GM18861 (cell line): ENCODE results near the gene GALNT12.

Experiments
- ATAC-seq: cut with Tn5 transposase; IDR thresholded peaks from one replicate; pipeline ENCODE4 v1.9.1; 2021; ENCODE audit not compliant: unreplicated experiment

GALNT12 gene

DNA sequence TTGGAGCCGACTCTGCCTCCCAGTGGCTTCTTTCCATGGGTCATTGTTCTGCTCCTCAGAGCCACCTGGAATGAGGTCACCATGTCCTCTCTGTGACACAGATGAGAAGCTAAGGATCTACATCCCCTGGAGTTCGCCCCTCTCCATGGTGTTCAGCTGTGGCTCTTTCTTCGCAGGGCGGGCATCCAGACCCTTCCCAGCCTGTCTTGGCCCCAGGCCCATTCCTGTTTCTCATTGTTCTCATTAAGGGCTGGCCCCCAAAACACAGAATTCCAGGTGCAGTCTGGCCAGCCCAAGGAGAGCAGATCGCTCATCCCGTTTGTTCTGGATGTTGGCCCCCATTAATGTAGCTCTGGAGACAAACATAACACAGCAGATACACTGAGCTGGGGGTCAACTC lies 69.8 kb downstream of the GALNT12 start:
- ATAC-seq, result no peak

DNA sequence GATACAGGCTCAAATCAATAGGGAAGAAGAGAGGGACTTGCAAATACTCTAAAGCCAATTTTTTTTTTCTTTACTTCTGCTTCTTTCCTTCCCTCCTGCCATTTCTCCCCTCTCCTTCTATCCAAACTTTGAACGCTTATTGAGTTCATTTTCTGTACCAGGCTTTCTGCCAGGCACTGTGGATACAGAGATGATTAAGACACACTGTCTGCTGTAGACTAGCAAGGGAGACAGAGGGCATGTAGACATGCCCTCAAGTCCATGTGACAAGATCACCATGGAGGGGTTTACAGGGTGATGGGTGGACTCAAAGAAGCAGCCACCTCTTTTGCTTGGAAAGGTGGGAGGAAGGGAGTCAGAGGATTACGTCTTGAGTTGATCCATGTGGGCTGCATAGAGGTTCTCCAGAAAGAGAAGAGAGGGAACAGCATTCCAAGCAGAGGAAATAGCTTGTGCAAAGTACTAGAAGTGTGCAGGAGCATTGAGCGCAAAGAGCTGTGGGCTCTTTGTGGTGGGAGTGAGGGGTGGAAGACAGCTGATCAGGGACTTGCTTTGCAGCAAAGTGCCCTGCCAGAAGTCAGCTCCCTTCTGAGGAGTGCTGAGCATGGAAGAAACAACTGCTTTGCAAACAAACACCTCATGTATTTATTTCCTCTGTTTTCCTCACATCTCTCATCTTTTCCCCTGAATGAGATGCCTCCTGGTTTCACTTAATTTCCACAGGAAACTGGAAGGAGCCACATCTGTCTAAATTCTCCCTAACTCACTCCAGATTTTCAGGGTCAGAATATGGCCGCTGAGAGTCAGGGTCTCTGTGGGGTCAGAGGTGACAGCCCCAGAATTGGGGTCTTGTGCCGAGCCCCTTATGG lies 71.9 kb downstream of the GALNT12 start:
- ATAC-seq, result no peak

DNA sequence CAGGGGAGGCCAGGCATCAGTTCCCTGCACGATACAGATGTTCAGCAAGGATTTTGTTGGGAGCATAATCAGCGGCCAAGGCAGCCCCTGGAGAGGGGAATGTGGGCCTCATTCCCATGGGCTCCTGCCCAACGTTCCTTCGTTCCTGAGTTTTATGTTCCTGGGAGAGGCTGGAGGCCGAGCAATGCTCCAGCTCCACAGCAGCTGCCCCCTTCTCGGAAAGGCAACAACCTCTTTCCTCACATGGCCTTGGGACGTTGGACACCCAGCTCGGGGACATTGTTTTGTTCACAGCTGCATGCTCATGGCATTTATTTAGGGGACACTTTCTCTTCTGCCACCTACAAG lies 72.5 kb downstream of the GALNT12 start:
- ATAC-seq, result no peak

DNA sequence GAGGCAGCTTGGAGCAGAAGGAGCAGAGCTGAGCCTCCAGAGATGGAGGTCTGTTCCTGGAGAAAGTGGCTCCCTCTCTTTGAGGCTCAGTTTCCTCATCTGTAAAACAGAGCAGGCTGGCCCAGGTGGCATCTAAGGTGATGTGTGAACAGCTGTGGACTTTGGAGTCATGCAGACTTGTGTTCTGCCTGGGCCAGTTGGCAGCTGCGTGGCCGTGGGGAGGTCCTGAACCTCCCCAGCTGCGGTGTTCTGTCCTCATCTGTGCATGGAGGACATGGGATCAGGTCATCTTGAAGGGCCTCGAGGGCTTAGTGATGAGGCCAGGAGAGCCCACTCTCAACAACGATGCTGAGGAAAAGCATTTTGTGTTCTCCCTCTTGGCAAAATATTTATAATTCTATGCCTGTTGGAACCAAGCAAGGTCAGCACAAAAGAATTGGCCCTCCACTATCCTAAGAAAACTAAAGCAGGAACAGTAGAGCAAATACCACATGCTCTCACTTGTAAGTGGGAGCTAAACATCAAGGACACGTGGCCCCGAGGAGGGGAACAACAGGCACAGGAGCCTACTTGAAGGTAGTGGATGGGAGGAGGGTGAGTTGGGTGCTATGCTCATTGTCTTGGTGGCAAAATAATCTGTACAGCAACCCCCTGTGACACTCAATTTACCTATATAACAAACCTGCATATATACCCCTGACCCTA lies 73.0 kb downstream of the GALNT12 start:
- no peak for ATAC-seq

DNA sequence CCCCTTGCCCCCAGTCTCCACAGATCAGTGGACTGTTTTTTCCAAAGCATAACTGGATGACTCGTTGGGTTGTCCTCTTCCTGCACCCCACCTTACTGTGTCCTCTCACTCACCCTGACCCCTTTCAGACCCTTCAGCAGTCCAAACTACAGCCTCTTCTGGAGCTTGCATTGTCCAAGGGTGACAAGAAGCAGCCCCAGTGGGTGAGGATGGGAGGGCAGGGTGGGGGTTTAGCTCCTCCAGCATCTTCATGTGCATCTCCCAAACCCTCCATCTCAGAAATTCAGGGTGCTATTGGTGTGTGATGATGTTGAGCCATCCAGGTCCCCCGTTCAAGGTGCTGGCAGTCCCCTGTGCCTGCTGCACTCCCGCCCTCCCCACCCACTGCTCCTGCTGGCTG lies 73.9 kb downstream of the GALNT12 start:
- no peak for ATAC-seq

DNA sequence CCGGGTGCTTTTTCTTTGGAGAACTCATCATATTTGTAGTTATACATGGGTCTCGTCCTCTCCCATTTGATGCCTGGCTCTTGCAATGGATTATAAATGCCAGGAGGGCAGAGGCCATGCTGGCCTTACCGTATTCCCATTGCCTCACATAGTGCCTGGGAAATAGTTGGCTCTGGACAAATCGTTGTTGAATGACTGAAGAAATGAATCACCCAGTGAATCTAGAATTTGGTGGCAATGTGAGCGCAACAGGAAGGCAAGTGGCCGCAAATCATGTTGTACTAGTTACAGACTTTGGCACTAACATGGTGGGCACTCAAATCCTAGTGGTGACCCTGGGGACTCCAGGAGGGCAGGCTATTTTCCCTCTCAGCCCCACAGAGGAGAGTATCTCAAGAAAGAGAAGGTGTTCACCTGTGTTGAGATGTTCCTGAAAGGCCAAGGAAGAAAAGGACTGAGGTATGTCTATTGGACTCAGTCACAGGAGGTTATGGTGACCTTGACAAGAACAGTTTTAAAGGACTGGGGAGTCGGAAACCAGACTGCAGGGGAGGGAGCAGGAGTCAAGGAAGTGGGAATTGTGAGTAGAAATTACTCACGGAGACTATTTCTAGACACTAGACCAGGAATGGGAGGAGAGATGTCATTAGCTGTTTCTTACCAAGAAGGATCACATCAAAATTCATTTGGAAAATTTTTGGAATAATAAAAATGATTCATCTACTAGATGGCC lies 74.5 kb downstream of the GALNT12 start:
- no peak for ATAC-seq

DNA sequence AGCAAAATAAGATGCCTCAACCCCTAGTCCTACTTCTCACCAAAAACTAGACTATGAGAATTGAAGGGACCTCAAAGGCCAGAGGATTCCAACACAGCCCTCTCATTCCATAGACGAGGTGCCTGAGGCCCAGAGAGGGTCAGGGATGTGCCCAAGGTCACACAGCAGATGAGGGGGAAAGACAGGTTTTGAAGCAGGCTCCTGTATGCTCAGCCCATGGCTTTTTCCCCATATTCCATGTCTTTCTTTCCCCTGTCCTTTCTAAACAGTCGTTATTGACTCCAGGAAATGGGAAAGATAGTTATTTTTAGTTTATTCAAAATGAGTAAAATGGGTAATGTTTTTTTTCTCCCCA lies 75.1 kb downstream of the GALNT12 start:
- no peak for ATAC-seq

DNA sequence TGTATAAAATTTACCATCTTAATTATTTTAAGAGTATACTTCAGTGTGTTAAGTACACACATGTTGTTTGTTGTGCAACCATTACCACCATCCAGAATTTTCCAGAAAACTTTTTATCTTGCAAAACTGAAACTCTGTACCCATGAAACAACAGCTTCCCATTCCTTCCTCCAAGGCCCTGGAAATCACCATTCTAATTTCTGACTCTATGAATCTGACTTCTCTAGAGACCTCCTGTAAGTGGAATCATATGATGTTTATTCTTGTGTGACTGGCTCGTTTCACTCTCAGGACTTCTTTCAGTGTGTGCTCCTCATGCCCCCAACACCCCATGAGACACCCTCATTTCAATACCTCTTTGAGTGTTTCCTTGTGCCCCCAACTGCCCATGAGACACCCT lies 75.8 kb downstream of the GALNT12 start:
- ATAC-seq, result no peak

DNA sequence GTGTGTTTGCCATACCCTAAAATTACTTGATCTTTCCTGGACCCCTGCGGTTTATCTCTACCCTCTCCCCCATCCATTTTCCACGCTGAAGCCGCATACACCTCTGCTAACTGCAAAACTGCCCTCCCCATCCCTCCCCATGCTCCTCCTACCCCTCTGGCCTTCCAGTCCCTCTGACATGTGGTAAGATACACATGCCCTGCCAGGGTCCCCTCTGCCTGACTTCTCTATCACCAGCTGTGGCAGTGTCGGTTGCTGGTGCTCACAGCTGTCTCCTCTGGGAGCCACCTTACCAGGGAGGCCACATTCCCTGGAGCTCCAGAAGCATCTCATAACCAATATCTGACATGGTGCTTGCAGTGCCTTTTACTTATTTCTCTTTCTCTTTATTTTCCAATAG lies 77.4 kb downstream of the GALNT12 start:
- ATAC-seq, result no peak

DNA sequence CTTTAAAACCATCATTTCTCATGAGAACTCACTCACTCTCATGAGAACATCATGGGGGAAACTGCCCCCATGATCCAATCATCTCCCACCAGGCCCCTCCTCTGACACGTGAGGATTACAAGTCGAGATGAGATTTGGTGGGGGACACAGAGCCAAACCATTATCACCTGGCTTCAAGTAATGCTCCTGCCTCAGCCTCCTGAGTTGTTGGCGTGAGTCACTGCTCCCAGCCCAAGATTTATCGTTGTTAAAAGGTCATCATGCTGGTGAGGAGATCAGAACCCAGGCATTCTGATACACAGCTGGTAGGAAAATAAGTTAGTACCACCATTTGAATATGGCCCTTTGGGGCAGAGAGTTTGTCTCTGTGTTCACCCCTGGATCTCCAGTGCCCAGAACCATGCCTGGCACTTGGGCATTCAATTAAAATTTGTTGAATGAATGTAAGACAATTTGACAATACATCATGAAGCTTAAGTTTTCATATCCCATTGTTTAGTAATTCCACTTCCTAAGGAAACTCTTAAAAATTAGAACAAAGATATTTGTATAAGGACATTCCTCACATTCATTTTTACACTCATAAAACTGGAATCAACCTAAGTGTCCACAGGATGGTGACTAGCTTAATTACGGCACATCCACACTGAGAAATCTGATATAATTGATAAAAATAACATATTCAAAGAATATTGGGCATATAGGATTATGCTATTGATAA lies 78.3 kb downstream of the GALNT12 start:
- ATAC-seq, result no peak

DNA sequence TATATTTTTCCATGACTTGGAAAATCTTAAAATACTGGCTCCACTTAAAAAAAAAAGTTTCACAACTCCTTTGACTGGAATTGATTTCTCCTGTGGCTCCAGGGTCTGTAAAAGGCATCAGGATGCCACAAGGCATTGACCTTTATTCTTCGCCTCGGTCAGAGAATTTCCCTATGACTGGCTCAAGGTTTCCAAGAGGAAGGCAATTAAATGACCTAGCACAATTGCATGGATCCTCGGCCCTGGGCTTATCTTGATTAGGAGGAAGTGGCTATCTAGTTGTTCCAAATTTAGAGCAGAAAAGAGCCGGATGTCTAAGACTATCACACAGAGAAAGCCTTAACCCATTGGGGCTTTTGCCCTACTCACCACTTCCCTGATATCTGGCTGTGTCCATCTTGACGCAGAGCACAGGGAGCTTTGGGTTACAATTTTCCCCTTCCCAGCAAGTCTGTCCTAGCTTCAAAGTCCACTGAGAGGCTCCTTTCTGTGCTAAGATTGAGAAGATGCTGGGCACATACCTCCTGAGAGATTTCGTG lies 79.3 kb downstream of the GALNT12 start:
- no peak for ATAC-seq

DNA sequence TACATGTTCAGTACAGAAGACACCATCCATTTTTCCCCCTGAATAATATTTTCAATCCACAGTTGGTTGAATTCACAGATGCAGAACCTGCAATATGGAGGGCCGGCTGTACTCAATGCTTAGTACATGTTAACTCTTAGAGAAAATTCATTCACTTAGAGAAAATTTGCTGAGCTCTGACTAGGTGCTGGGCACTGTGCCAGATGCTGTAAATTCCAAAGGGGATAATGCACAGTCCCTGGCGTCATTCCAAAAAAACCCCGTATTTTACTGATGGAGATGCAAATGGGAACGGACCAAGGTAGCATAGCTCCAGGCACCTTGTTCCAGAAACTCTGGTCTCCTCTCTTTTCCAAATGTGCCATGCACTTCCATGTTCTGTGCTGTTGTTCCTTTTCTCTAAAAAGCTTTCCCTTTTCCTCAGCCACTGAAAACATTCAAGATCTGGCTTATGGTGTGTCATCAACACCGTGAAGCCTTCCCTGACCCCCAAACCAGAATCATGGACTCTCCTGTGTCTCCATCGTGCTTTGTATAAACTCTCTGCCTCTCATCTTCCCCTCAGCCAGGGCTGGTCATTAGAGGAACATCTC lies 80.5 kb downstream of the GALNT12 start:
- ATAC-seq, result no peak

DNA sequence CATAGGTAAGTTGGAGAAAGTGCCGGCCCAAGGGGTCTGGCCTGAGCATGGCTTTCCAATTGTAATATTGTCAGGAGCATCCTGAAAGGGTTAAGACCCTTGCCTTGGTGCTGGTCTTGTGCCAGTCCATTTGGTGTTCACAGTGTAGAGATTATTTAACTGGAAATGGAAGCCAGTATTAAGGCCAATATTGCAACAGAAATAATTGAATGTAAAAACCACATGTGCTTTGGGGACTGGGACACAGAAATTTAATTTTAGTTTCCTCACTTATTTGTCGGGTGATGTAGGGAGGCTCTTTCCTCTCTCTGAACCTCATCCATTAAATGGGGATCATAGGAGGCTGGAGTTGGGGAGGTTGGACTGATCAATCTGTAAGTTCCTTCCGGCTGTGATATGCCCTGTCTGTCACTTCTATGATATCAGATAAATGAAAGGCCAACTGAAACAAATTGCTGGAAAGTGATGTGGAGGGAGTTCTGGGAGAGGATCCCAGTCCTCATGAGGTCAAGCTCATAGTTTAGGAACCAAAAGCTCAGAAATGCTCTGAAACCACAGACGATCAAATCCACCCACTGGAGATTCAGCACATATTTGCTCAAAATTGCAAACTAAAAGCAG lies 81.4 kb downstream of the GALNT12 start:
- no peak for ATAC-seq

DNA sequence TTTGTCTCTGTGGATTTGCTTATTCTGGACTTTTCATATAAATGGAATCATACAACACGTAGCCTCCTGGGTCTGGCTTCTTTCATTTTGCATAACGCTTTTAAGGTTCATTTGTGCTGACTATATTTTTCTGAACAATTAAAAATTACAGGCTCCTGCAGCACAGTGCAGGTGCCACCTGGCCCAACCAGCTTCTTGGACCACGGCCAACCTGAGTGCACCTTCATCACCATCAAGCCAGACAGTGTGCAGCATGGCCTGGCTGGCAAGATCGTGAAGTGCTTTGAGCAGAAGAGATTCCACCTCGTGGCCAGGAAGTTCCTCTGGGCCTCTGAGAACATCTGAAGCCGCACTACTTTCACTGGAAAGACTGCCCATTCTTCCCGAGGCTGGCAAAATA lies 82.8 kb downstream of the GALNT12 start:
- ATAC-seq, result no peak

DNA sequence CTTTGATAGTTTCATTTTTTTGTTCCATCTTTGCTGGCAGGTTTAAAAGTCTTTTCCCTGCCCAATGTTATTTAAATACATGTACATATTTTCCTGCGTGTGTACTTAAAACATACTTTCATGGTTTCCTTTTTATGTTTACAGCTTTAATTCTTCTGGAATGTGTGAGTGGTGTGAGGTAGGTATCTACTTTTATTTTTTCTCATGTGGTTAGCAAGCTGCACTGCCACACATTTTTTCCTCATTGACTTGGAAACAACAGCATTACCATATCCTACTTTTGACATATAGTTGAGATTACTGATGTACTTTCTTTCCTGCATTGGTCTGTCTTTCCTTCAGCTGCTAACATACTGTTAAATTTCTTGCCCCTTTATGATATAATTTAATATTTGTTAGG lies 84.8 kb downstream of the GALNT12 start:
- ATAC-seq, result no peak

DNA sequence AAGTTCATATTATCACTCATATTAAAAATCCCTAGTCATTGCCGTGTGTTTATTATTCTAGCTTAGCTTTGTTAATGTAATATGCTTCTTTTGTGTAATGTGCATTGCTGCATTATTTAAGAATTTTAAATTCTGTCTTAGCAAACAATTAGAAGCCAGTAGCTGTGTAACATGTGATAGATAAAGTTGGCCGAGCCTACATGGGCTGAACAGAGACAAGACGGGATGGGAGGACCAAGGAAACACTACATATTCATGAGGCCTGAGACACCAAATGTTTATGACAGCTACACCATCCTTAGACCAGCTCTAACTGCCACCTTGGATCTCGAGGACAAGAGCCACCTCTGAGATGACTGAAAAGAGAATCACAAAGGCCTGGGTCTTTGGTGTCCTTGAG lies 85.2 kb downstream of the GALNT12 start:
- ATAC-seq, result no peak

DNA sequence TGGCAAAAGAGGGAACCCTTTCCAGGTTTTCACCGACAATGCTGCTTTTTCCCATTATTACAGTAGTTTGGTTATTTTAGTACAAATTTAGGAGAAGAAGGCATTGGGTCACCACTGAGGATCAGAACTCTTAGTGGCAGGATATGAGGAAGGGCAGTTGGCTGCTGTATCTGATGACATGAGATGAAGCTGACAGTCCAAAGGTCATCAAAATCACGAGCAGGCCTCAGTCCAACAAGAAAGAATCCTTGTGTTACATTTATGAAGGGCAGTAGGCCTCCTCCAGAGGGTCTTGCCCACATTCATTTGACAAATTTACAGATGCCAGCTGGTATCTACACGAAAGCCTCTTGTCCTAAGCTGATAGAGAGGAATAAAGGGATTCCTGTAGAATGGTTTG lies 86.7 kb downstream of the GALNT12 start:
- no peak for ATAC-seq

DNA sequence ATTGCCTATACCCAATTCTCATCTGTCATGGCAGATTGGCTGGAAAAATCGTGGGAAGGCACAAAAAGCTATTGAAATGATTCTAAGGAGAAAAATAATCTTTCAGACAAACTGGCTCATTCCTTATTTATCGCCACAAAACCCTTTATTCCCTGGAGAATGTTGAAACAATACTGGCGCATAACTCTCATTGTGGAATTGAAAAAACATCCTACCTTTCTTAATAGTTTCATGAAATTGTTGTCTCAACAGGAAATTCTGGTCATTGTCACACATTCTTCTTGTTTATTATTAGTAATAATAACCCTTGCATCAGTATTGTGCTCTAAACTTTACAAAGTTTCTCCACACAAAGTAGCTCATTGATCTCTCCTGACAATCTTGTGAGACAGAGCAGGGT lies 87.3 kb downstream of the GALNT12 start:
- ATAC-seq, result no peak

DNA sequence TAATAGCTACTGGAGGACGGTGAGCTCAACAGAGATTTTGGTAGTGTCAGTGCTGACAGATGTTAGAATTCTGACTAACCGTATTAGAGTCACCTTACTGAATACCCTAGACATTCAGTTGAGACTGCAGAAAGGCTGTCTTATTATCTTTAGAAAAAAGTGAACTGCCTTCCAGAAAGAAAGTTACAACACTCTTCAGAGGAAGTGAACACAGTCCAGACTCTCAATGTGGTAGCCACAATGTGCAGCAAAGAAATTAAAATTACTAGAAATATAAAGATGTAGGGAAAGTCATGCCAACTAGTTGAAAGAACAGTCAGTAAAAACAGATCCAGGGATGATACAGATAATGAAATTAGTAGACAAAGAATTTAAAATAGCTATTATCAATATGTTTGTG lies 89.2 kb downstream of the GALNT12 start:
- no peak for ATAC-seq

DNA sequence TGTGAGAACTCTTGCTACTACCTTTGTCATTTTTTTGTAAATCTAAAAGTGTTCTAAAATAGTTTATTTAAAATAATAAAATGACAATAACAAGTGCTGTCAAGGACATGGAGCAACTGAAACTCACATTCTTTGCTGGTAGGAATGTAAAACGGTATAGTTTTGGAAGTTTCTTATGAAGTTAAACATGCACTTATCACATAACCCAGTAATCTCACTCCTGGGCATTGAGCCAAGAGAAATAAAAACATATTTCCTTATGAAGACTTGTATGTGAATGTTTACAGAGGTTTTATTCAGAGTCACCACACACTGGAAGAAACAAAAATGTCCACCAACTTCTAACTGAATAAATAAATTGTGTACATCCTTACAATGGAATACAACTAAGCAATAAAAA lies 90.3 kb downstream of the GALNT12 start:
- no peak for ATAC-seq
